ENCODE results near the gene ARHGEF19.

ARHGEF19 gene

DNA sequence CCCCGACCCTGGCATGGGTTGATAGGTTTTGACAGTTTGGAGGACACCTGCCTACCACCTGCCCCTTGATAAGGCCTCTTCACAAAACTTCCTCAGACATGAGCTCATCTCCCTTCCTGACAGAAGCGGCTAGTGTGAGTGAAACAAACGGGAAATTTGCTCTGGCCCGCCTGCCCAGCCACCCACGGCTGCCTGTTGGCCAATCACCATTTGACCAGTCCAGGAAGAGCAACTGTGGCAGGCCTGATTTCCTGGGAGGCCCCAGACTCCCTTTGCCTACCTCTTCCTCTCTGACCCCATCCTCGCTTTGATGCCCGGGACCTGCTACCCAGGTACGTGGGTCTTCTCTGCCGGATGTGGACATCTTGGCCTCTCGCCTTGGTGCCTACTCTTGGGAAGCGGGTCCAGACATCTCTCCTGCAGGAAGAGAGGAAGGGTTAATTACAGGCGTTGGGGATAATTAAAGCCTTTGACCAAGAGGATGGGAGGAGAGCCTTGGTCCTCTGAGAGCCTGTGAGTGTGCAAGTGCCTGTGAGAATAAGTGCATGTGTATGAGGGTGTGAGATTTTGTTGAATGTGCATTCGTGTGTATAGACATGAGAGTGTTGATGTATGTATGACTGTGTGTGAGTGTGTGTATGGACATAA is 55.5 kb downstream of the ARHGEF19 start:
- no peak for ATAC-seq
- TF ChIP-seq BACH2 (CRISPR knock-in tag; IDR thresholded peaks at IDR 0.05; ENCODE audit: borderline replicate concordance) = no peak
- TF ChIP-seq, protein P1, sequence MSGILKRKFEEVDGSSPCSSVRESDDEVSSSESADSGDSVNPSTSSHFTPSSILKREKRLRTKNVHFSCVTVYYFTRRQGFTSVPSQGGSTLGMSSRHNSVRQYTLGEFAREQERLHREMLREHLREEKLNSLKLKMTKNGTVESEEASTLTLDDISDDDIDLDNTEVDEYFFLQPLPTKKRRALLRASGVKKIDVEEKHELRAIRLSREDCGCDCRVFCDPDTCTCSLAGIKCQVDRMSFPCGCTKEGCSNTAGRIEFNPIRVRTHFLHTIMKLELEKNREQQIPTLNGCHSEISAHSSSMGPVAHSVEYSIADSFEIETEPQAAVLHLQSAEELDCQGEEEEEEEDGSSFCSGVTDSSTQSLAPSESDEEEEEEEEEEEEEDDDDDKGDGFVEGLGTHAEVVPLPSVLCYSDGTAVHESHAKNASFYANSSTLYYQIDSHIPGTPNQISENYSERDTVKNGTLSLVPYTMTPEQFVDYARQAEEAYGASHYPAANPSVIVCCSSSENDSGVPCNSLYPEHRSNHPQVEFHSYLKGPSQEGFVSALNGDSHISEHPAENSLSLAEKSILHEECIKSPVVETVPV (CRISPR knock-in tag; IDR thresholded peaks at IDR 0.05) = no peak
- no peak for TF ChIP-seq OSR1 (CRISPR knock-in tag; IDR thresholded peaks at IDR 0.05)
- no peak for TF ChIP-seq ZNF8 (CRISPR knock-in tag; IDR thresholded peaks at IDR 0.05)

DNA sequence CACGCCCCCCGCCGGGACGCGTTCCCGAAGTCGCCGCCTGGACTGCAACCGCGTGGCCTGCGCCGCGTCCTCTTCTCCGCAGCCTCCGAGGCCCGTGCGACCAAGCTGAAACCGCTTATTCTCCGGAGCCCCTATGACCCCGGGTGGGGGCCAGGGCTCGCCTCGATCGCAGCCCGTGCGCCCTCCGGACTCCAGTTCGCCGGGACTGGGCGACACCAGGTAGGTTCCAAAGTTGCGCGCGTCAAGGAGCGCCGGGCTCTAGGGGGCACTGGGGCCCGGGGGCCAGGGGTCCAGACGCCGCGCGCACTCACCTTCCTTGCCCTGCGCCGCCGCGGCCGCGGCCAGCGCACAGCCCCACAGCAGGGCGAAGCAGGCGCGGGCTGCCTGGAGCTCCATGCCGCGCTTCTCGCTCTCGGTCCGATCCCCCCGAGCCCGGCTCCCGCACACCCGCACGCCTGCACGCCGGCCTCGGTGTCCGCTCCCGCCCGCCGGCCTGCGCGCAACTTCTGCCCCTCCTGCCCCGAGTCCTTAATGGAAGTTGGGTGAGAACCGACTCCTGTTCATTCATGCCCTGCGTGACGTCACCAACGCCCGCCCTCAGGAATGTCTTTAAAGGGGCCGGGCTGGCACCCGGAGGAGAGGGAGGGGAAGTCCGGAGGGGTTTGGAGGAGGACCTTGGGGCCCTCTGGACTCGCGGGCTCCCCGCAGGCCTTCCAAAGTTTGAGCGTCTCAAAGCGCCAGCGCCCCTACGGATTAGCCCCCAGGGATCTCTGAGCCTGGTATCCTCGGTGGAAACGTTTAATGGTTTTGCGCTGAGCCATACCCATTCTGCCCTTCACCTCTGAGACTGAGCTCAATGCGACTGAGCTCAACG is 56.7 kb downstream of the ARHGEF19 start, which contains the start of gene EPHA2:
Gene EPHA2, minus strand, starts transcription at position 533 of the 874 bp plus-strand sequence. Its CDS starts 137 bp downstream, at position 396.
- TF ChIP-seq CSDC2 (CRISPR knock-in tag; IDR thresholded peaks at IDR 0.05) = 0 out of 2 replicates have a peak, but pooled peaks have one; percentile 52
- TF ChIP-seq ZNF70 (CRISPR knock-in tag; IDR thresholded peaks at IDR 0.05) = no peak
- ATAC-seq = peak; percentile 70

DNA sequence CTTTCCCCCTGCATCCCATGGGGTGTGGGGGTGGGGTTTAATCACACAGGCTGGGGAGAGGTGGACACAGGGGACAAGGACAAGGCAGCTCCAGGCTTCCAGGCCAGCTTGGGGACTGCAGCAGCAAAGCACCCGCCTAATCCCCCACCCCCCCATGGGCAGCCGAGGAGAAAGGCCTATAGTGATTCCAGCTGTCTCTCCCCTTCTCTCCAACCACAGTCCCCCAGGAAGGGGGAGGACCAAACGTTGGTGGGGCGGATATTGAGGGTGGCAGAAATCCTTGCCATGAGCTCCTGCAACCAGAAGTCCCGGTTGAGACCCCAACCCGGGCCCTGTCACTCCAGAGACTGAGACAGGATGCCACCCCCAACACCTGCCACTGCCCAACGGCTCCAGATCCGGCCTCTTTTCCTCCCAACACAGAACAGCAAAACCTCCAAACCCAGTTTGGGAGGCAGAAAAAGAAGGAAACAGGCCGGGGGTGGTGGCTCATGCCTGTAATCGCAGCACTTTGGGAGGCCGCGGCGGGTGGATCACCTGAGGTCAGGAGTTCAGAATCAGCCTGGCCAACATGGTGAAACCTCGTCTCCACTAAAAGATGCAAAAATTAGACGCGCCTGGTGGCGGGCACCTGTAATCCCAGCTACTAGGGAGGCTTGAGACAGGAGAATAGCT is 58.3 kb downstream of the ARHGEF19 start:
- no peak for ATAC-seq
- TF ChIP-seq ZNF8 (CRISPR knock-in tag; IDR thresholded peaks at IDR 0.05) (no peak), ZNF565 (CRISPR knock-in tag; conservative IDR thresholded peaks at IDR 0.05; ENCODE audit: low read depth) (no peak), ZC3H10 (CRISPR knock-in tag; IDR thresholded peaks at IDR 0.05) (no peak), ZFP3 (CRISPR knock-in tag; IDR thresholded peaks at IDR 0.05) (no peak), OSR1 (CRISPR knock-in tag; IDR thresholded peaks at IDR 0.05) (no peak), TCF4 (CRISPR knock-in tag; IDR thresholded peaks at IDR 0.05; ENCODE audit: borderline replicate concordance) (no peak), ISL1 (CRISPR knock-in tag; IDR thresholded peaks at IDR 0.05) (no peak), PPARA (CRISPR knock-in tag; IDR thresholded peaks at IDR 0.05; ENCODE audit: borderline replicate concordance) (no peak), BACH2 (CRISPR knock-in tag; IDR thresholded peaks at IDR 0.05; ENCODE audit: borderline replicate concordance) (no peak), SNAI2 (CRISPR knock-in tag; IDR thresholded peaks at IDR 0.05) (no peak)
- TF ChIP-seq, protein P2, sequence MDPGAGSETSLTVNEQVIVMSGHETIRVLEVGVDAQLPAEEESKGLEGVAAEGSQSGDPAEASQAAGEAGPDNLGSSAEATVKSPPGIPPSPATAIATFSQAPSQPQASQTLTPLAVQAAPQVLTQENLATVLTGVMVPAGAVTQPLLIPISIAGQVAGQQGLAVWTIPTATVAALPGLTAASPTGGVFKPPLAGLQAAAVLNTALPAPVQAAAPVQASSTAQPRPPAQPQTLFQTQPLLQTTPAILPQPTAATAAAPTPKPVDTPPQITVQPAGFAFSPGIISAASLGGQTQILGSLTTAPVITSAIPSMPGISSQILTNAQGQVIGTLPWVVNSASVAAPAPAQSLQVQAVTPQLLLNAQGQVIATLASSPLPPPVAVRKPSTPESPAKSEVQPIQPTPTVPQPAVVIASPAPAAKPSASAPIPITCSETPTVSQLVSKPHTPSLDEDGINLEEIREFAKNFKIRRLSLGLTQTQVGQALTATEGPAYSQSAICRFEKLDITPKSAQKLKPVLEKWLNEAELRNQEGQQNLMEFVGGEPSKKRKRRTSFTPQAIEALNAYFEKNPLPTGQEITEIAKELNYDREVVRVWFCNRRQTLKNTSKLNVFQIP (CRISPR knock-in tag; IDR thresholded peaks at IDR 0.05; ENCODE audit: borderline replicate concordance, low read depth) = no peak
- TF ChIP-seq, protein P3, sequence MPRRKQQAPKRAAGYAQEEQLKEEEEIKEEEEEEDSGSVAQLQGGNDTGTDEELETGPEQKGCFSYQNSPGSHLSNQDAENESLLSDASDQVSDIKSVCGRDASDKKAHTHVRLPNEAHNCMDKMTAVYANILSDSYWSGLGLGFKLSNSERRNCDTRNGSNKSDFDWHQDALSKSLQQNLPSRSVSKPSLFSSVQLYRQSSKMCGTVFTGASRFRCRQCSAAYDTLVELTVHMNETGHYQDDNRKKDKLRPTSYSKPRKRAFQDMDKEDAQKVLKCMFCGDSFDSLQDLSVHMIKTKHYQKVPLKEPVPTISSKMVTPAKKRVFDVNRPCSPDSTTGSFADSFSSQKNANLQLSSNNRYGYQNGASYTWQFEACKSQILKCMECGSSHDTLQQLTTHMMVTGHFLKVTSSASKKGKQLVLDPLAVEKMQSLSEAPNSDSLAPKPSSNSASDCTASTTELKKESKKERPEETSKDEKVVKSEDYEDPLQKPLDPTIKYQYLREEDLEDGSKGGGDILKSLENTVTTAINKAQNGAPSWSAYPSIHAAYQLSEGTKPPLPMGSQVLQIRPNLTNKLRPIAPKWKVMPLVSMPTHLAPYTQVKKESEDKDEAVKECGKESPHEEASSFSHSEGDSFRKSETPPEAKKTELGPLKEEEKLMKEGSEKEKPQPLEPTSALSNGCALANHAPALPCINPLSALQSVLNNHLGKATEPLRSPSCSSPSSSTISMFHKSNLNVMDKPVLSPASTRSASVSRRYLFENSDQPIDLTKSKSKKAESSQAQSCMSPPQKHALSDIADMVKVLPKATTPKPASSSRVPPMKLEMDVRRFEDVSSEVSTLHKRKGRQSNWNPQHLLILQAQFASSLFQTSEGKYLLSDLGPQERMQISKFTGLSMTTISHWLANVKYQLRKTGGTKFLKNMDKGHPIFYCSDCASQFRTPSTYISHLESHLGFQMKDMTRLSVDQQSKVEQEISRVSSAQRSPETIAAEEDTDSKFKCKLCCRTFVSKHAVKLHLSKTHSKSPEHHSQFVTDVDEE (CRISPR knock-in tag; IDR thresholded peaks at IDR 0.05) = no peak
- TF ChIP-seq, protein P4, sequence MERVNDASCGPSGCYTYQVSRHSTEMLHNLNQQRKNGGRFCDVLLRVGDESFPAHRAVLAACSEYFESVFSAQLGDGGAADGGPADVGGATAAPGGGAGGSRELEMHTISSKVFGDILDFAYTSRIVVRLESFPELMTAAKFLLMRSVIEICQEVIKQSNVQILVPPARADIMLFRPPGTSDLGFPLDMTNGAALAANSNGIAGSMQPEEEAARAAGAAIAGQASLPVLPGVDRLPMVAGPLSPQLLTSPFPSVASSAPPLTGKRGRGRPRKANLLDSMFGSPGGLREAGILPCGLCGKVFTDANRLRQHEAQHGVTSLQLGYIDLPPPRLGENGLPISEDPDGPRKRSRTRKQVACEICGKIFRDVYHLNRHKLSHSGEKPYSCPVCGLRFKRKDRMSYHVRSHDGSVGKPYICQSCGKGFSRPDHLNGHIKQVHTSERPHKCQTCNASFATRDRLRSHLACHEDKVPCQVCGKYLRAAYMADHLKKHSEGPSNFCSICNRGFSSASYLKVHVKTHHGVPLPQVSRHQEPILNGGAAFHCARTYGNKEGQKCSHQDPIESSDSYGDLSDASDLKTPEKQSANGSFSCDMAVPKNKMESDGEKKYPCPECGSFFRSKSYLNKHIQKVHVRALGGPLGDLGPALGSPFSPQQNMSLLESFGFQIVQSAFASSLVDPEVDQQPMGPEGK (CRISPR knock-in tag; IDR thresholded peaks at IDR 0.05; ENCODE audit: borderline replicate concordance) = no peak
- TF ChIP-seq, protein P1 (CRISPR knock-in tag; IDR thresholded peaks at IDR 0.05) = no peak
